Left ventricle myocardium inferior (tissue), 1 donor: ENCODE results near the gene SH3BP5. TPM values are rescaled to one million over a fixed set of nuclear protein-coding genes. Genes with fewer than 3 reads are reported as not detected.

ENCODE experiments used
- DNase-seq: peaks from one replicate; pipeline ENCODE4 v3.0.0-alpha.2; 2020
- H3K27ac ChIP-seq: fragments of 200-600 bp; replicated peaks from 2 replicates; pipeline ENCODE4 v1.8.0; 2021
- H3K27me3 ChIP-seq: fragments of 200-600 bp; 2 replicates; pipeline ENCODE4 v1.8.0; 2021; ENCODE audit warnings: low read depth
- H3K36me3 ChIP-seq: fragments of 200-600 bp; 2 replicates; pipeline ENCODE4 v1.8.0; 2021
- H3K4me1 ChIP-seq: fragments of 200-600 bp; 2 replicates; pipeline ENCODE4 v1.8.0; 2021
- H3K4me3 ChIP-seq: fragments of 200-600 bp; 2 replicates; pipeline ENCODE4 v1.8.0; 2021; ENCODE audit warnings: mild to moderate bottlenecking, moderate library complexity
- H3K9me3 ChIP-seq: fragments of 200-600 bp; replicated peaks from 2 replicates; pipeline ENCODE4 v1.8.0; 2021
- intact Hi-C: fragments of 100-400 bp; cut with micrococcal nuclease; formaldehyde crosslinking; loops from one replicate; pipeline ENCODE4 v1.11.0; 2022
- total RNA-seq: library from RNA; stranded (reverse); fragmentation: NEBNext Ultra II Directional; extraction: Animal tissue kit (Norgen Biotek cat#: 25700); gene quantifications from one replicate; pipeline ENCODE4 v1.2.1, GENCODE V29; 2021
- TF ChIP-seq, protein P1 (sequence below): fragments of 200-600 bp; IDR thresholded peaks from 2 replicates; pipeline ENCODE4 v1.8.0; 2021; ENCODE audit warnings: antibody characterized with exemption, mild to moderate bottlenecking, borderline replicate concordance
- donor health status: DM: no; HTN: yes; CAD: no; lungs with severe emphysema.

Gene SH3BP5
- total RNA-seq, 1 donor from 2014 or later = 8.8 TPM

DNA sequence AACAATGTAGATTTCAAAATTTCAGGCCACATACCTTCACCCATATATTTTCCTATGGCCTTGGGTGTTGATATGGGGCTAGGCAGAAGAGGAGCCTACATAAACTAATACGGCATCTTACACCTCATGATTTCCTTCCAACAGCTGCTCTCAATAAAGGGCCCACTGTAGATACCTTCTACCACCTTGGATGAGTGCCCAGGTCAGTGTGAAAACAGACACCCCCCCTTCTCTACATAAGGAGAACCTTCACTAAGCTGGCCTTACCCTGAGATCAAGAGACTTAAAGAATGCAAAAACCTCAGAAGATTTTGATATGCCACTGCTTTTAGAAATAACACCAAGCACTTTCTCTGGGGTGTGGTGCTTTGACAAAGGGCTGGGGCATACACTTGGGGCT is 42.7 kb downstream of the SH3BP5 start:
- TF ChIP-seq, protein P1, sequence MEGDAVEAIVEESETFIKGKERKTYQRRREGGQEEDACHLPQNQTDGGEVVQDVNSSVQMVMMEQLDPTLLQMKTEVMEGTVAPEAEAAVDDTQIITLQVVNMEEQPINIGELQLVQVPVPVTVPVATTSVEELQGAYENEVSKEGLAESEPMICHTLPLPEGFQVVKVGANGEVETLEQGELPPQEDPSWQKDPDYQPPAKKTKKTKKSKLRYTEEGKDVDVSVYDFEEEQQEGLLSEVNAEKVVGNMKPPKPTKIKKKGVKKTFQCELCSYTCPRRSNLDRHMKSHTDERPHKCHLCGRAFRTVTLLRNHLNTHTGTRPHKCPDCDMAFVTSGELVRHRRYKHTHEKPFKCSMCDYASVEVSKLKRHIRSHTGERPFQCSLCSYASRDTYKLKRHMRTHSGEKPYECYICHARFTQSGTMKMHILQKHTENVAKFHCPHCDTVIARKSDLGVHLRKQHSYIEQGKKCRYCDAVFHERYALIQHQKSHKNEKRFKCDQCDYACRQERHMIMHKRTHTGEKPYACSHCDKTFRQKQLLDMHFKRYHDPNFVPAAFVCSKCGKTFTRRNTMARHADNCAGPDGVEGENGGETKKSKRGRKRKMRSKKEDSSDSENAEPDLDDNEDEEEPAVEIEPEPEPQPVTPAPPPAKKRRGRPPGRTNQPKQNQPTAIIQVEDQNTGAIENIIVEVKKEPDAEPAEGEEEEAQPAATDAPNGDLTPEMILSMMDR = no peak
- Histone ChIP-seq H3K9me3 (no peaks in the 10 kb centered on the region), H3K36me3 (no peaks in the 10 kb centered on the region), H3K4me1 (peaks cover 52% of the 10 kb centered on the region), H3K4me3 (no peak overlapping the region), H3K27ac (no peak overlapping the region), H3K27me3 (no peaks in the 10 kb centered on the region)
- no peak for DNase-seq
- intact Hi-C loops = no loop called here

DNA sequence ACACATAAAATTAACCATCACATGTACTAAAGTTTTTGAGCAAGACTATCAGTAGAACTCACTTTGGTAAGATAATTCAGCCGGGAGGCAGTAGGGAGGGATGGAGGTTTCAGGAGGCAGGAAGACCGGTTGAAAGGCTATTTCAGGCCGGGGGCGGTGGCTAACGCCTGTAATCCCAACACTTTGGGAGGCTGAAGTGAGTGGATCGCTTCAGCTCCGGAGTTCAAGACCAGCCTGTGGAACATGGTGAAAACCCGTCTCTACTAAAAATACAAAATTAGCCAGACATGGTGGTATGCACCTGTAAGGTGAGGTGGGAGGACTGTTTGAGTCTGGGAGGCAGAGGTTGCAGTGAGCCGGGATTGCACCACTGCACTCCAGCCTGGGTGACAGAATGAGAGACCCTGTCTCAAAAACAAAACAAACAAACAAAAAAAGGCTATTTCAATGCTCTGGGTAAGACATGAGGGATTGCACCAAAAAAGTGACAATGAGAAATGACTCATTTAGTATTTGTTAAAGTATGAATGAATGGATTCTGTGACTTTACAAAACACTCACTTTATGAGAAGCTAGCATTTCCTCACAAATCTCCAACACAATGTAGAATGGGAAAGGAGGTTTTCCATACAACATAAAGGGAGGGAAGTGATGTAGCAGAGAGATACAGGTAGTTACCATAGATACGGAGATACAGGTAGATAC is 43.9 kb downstream of the SH3BP5 start:
- peaks cover 56% of the 10 kb centered on the region for H3K4me1 ChIP-seq
- intact Hi-C loops = no loop called here

DNA sequence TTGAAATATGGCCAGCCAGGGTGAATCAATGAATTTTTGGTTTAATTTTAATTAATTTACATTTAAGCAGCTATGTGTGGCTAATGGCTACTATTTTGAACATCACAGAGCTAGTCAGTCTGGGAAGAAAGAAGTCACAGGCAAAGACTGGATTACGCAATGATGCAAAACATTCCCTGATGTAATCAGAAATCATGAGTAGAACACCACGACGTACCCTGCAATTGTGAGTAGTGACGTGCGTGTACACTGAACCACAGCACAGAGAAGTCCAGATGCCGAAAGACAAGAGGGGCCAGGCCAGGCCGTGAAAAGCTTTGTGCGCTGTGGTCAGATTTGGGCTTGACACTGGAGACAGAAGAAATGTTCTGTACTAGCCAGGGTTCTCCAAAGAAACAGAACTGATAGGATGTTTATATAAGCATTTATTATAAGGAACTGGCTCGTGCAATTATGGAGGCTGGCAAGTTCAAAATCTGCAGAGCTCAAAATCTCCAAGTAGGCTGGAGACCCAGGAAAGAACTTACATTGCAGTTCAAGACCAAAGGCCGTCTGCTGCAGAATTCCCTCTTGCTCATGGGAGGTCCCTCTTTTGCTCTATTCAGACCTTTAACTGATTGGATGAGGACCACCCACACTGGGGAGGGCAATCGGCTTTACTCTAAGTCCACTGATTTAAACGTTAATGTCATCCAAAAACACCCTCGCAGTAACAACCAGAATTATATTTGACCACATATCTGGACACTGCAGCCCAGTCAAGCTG is 44.6 kb downstream of the SH3BP5 start:
- peaks cover 49% of the 10 kb centered on the region for H3K4me1 ChIP-seq
- H3K36me3 ChIP-seq = no peaks in the 10 kb centered on the region
- H3K4me3 ChIP-seq = no peak overlapping the region
- H3K27ac ChIP-seq = peak overlapping the region; percentile 71
- peak; percentile 67 for DNase-seq
- H3K27me3 ChIP-seq = no peaks in the 10 kb centered on the region
- H3K9me3 ChIP-seq = no peaks in the 10 kb centered on the region
- TF ChIP-seq, protein P1 = no peak
- intact Hi-C loops = no loop called here

More for the DNA sequence above, 43.9 kb downstream of the SH3BP5 start:
- Histone ChIP-seq H3K9me3 (no peaks in the 10 kb centered on the region), H3K27me3 (no peaks in the 10 kb centered on the region), H3K4me3 (no peak overlapping the region), H3K36me3 (no peaks in the 10 kb centered on the region), H3K27ac (peak overlapping the region; percentile 71)
- DNase-seq = no peak
- TF ChIP-seq, protein P1 = no peak

DNA sequence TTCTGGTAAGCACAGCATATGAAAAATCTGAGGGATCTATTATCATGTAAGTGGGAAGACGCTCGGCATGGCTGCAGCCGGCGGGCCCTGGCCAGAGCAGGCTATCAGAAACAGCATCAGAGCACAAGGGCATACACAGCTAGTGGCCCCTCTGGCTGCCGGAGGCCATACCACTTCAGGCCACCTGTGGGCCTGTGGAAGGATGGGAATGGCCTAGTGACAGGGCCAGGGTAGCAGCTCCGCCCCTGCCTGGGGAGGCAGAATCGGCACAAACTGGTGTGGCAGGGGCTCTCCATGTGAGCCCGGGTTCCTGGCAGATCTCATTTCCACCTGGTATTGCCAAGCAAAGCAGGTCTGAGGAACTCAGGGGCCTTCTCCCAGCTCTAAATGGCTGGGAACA is 46.4 kb downstream of the SH3BP5 start:
- no peak overlapping the region for H3K27ac ChIP-seq
- H3K27me3 ChIP-seq = no peaks in the 10 kb centered on the region
- H3K4me1 ChIP-seq = peaks cover 32% of the 10 kb centered on the region

DNA sequence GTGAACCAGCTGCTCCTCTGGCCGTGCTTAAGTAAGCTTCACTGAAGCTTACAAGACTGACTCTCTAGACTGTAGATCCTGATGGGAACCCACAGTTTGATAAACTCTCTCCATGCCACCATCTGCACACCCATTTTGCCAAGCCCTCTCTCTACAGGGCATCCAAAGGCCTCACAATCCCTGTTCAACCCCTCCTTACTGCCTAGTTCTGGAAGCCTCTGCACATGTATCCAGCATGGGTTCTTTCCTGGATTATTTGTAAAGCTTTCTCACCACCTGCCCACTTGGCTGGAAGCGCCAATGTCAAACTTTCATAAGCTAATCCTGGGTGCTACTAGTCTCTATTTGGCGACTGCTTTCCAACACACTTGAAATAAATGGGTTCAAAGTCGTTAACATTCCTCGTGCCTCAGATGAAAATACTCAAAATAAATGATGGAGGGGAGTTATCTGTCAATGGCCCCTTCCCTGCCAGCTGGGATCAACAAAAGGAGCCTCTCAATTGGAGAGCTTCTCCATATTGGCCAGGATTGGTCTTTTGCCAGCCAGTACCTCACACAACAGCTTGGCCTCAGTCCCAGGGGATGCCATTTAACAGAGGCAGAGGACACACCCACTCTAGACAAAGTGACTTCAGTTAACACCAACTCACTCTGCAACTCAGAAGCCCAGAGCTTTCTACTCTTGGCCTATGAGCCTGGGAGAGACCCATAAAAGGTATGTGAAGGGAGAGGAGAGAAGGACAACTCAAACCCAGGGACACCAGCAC is 48.1 kb downstream of the SH3BP5 start:
- H3K4me3 ChIP-seq = no peak overlapping the region
- peaks cover 36% of the 10 kb centered on the region for H3K4me1 ChIP-seq
- peak; percentile 43 for DNase-seq
- H3K36me3 ChIP-seq = no peaks in the 10 kb centered on the region
- TF ChIP-seq, protein P1 = no peak
- intact Hi-C loops = no loop called here
- no peaks in the 10 kb centered on the region for H3K27me3 ChIP-seq
- H3K27ac ChIP-seq = no peak overlapping the region
- no peaks in the 10 kb centered on the region for H3K9me3 ChIP-seq

More for the DNA sequence above, 46.4 kb downstream of the SH3BP5 start:
- intact Hi-C loops = no loop called here
- Histone ChIP-seq H3K4me3 (no peak overlapping the region), H3K36me3 (no peaks in the 10 kb centered on the region), H3K9me3 (no peaks in the 10 kb centered on the region)
- DNase-seq = no peak
- TF ChIP-seq, protein P1 = no peak
